Upper lobe of left lung (tissue), 4 donors: ENCODE data around the gene ATXN7L1.

Source experiments
- POLR2A ChIP-seq, 4 donors: fragments of 450-650 bp; IDR thresholded peaks; one replicate each; pipeline ENCODE4 v1.5.1; 2016 to 2017; ENCODE audit warnings: antibody characterized with exemption in 4 of 4, mild to moderate bottlenecking in 2 of 4
- POLR2AphosphoS5 ChIP-seq, 2 donors: sonication (generic); formaldehyde crosslinking; IDR thresholded peaks; one replicate each; pipeline ENCODE4 v1.5.1; 2017; ENCODE audit warnings: antibody characterized with exemption in 2 of 2
- TF ChIP-seq, protein P1 (sequence below), 6 experiments: fragments of 450-650 bp in 4 of 6; fragments of 200-600 bp in 2 of 6; sonication (generic) in 2 of 6; IDR thresholded peaks; one replicate each; pipeline ENCODE4 v1.5.1; 2016 to 2019; ENCODE audit warnings: antibody characterized with exemption in 6 of 6

DNA sequence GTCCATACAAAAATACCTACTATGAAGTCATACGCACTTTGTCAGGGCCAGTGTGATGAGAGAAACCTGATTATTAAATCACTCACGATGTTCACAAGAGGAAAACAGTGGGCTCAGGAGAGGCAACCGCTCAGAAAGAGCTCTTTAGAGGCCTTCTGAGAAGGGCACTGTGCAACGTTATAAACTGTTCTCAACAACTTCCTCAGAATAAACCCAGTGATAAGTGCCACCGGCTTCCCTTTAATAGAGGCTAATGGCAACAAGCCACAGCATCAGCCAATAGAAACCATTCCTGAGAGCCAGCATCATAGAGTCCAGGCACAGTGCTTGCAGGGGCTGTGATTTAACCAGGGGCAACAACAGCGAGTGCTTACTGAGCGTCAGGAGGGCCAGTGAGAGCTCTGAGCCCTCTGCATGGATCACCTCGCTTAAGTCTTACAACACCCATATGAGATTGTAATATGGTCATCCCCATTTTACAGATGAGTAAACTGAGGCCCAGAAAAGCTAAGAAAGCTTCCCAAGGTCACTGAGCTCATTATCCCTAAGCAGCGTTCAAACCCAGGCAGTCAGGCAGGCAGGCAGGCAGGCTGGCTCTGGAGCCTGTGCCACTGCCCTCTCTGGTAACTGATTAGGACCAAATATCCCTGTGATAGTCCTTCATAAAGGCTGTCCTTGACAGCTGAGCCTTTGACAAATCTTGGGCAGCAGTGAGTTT lies 30.9 kb upstream of the ATXN7L1 start:
- TF ChIP-seq, protein P1, sequence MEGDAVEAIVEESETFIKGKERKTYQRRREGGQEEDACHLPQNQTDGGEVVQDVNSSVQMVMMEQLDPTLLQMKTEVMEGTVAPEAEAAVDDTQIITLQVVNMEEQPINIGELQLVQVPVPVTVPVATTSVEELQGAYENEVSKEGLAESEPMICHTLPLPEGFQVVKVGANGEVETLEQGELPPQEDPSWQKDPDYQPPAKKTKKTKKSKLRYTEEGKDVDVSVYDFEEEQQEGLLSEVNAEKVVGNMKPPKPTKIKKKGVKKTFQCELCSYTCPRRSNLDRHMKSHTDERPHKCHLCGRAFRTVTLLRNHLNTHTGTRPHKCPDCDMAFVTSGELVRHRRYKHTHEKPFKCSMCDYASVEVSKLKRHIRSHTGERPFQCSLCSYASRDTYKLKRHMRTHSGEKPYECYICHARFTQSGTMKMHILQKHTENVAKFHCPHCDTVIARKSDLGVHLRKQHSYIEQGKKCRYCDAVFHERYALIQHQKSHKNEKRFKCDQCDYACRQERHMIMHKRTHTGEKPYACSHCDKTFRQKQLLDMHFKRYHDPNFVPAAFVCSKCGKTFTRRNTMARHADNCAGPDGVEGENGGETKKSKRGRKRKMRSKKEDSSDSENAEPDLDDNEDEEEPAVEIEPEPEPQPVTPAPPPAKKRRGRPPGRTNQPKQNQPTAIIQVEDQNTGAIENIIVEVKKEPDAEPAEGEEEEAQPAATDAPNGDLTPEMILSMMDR (IDR thresholded peaks at IDR 0.05) = no peak
- no peak for TF ChIP-seq POLR2AphosphoS5 (IDR thresholded peaks at IDR 0.05)
- TF ChIP-seq POLR2A (IDR thresholded peaks at IDR 0.05) = no peak
